HepG2 (cell line): ENCODE results near the gene FSHR. TPM values are rescaled to one million over a fixed set of nuclear protein-coding genes. Genes with fewer than 3 reads are reported as not detected.
A peak's percentile ranks its signal among the peaks of the same experiment; 100 is the strongest.

Experiments
- ATAC-seq: fragments of 200-7000 bp; cut with Tn5 transposase; 3 replicates; pipeline ENCODE4 v1.9.1; 2020; ENCODE audit warnings: mild to moderate bottlenecking, moderate library complexity
- BruUV-seq: library from RNA; stranded (reverse); fragments of 400-500 nt; replicated peaks from 2 replicates; lab custom pipeline; 2021; lab: Mats Ljungman, UMichigan
- CTCF ChIA-PET: fragments of 300-600 bp; formaldehyde crosslinking; extraction: SDS; loops from one replicate; lab custom pipeline; 2021; ENCODE audit warnings: low total read pairs, inconsistent platforms, low intra/inter-chr PET ratio; lab: Yijun Ruan, JAX
- POLR2A ChIA-PET: fragments of 350-600 bp; sonication (Branson Sonifier 250); formaldehyde crosslinking; loops from one replicate; lab custom pipeline; 2020; ENCODE audit warnings: antibody characterized with exemption, inconsistent platforms; lab: Yijun Ruan, JAX
- DNase-seq: peaks from one replicate; pipeline ENCODE4 v3.0.0-alpha.2; 2015; ENCODE audit warnings: low spot score
- FAIRE-seq: peaks from 3 replicates; lab custom pipeline; 2011; peaks lifted over from hg19 to GRCh38; lab: Jason Lieb, UNC
- H2AFZ ChIP-seq: one replicate; pipeline ENCODE4 v1.6.1; 2011; ENCODE audit warnings: low read length, inconsistent platforms
- H3K27ac ChIP-seq: fragments of 300-600 bp; 3 replicates; pipeline ENCODE4 v1.8.0; 2011; ENCODE audit warnings: mixed run types, mild to moderate bottlenecking, mixed read lengths, low read length, inconsistent platforms; ENCODE audit not compliant: insufficient read depth; ENCODE audit errors: extremely low read length
- H3K27me3 ChIP-seq, 2 experiments: fragments of 200-600 bp in 1 of 2; 2 replicates in 1 of 2; 3 replicates in 1 of 2; pipeline versions ENCODE4 v1.6.0 to v1.8.0; 2011; ENCODE audit warnings: low read length in 2 of 2, mild to moderate bottlenecking in 2 of 2, moderate library complexity in 2 of 2, inconsistent platforms in 1 of 2; ENCODE audit not compliant: insufficient read depth in 2 of 2, control insufficient read depth in 1 of 2
- H3K36me3 ChIP-seq, 2 experiments: fragments of 200-600 bp in 1 of 2; replicated peaks in 1 of 2; 2 replicates in 1 of 2; 3 replicates in 1 of 2; pipeline versions ENCODE4 v1.5.1 to v1.8.0; 2011; ENCODE audit warnings: low read length in 2 of 2, inconsistent platforms in 1 of 2; ENCODE audit not compliant: insufficient read depth in 2 of 2, control insufficient read depth in 1 of 2
- H3K4me1 ChIP-seq: 2 replicates; pipeline ENCODE4 v1.5.1; 2012; ENCODE audit warnings: low read length, inconsistent platforms; ENCODE audit not compliant: insufficient read depth
- H3K4me2 ChIP-seq: 2 replicates; pipeline ENCODE4 v1.6.0; 2011; ENCODE audit warnings: low read depth, low read length, inconsistent platforms
- H3K4me3 ChIP-seq, 3 experiments: fragments of 200-600 bp in 1 of 3; sonication (generic), shearing (Covaris generic) in 1 of 3; replicated peaks in 1 of 3; 2 replicates each; pipeline ENCODE4 v1.5.1; 2011 to 2016; ENCODE audit warnings: low read length in 3 of 3, inconsistent platforms in 2 of 3, low read depth in 2 of 3, mild to moderate bottlenecking in 2 of 3, control low read depth in 1 of 3, mixed read lengths in 1 of 3; ENCODE audit not compliant: insufficient read depth in 1 of 3
- H3K79me2 ChIP-seq: one replicate; pipeline ENCODE4 v1.6.1; 2011; ENCODE audit warnings: low read length, inconsistent platforms; ENCODE audit not compliant: insufficient read depth
- H3K9ac ChIP-seq: 2 replicates; pipeline ENCODE4 v1.6.0; 2011; ENCODE audit warnings: mild to moderate bottlenecking, low read depth, low read length, inconsistent platforms; ENCODE audit not compliant: insufficient read depth
- H3K9me3 ChIP-seq: 2 replicates; pipeline ENCODE4 v1.5.1; 2012; ENCODE audit warnings: mild to moderate bottlenecking, low read length
- H4K20me1 ChIP-seq: 2 replicates; pipeline ENCODE4 v1.6.0; 2011; ENCODE audit warnings: inconsistent platforms, mild to moderate bottlenecking, low read length, moderate library complexity; ENCODE audit not compliant: insufficient read depth
- FOXC1 ChIP-seq: sonication (generic); formaldehyde crosslinking; IDR thresholded peaks from 2 replicates; pipeline ENCODE4 v1.8.0; 2022; ENCODE audit warnings: mild to moderate bottlenecking, missing genetic modification reagents, borderline replicate concordance
- MAFK ChIP-seq, 2 experiments: IDR thresholded peaks in 1 of 2; conservative IDR thresholded peaks in 1 of 2; 2 replicates each; pipeline ENCODE4 v1.6.1; 2011; ENCODE audit warnings: improper control_type of control experiment in 2 of 2, low read length in 2 of 2
- SP140L ChIP-seq: sonication (generic); formaldehyde crosslinking; IDR thresholded peaks from 2 replicates; pipeline ENCODE4 v1.4.0; 2020; ENCODE audit warnings: missing genetic modification reagents, borderline replicate concordance
- TP53 ChIP-seq: sonication (generic); formaldehyde crosslinking; conservative IDR thresholded peaks from 2 replicates; pipeline ENCODE4 v1.4.0; 2020; ENCODE audit warnings: missing genetic modification reagents
- WGBS: methylation state at CpG from one replicate; pipeline ENCODE4 v1.1.6; 2017; ENCODE audit warnings: low lambda C conversion rate; 5-methylcytosine and 5-hydroxymethylcytosine counted together
- in situ Hi-C: cut with HindIII; loops from 2 replicates; pipeline ENCODE4 v1.10.0; 2017; ENCODE audit warnings: low pct_unique_long_range_greater_than_20kb; ENCODE audit not compliant: extremely low pct_ligation_motif_present
- intact Hi-C: fragments of 100-400 bp; cut with micrococcal nuclease; formaldehyde crosslinking; loops from one replicate; pipeline ENCODE4 v1.10.0; 2022; ENCODE audit not compliant: unreplicated experiment
- polyA plus RNA-seq, 8 experiments: library from polyadenylated mRNA; depleted of rRNA in 3 of 8; stranded (reverse) in 7 of 8; unstranded in 1 of 8; fragments of >200 nt; fragmentation: Illumina TruSeq in 4 of 8; extraction: Trizol in 4 of 8; gene quantifications; 2 replicates each; pipeline versions ENCODE4 v1.2.1 to v1.2.3, GENCODE V29; 2011 to 2016; ENCODE audit warnings: low read depth in 4 of 8, missing spikeins in 1 of 8, mixed read lengths in 1 of 8; ENCODE audit not compliant: insufficient read depth in 1 of 8
- total RNA-seq, 5 experiments: library from RNA; depleted of rRNA; stranded (reverse); fragments of >200 nt; fragmentation: Illumina TruSeq; extraction: Trizol; gene quantifications; 2 replicates each; pipeline ENCODE4 v1.2.3, GENCODE V29; 2016; ENCODE audit warnings: low read depth in 1 of 5
- TF ChIP-seq, protein P1 (sequence below): sonication (generic); formaldehyde crosslinking; IDR thresholded peaks from 2 replicates; pipeline ENCODE4 v1.9.0; 2022; ENCODE audit warnings: low read depth, missing genetic modification reagents
- TF ChIP-seq, protein P2 (sequence below): sonication (generic); formaldehyde crosslinking; IDR thresholded peaks from 2 replicates; pipeline ENCODE4 v1.4.0; 2020; ENCODE audit warnings: missing genetic modification reagents

FSHR gene
- total and polyA plus RNA-seq, 2 of the 13 experiments (the other 11 are each of a cell fraction or from before 2014, with no cell fraction given), result not detected

GRCh38 chr2:49067971-49068370 is 86.3 kb downstream of the FSHR start:
- no TSS peak for BruUV-seq

More at GRCh38 chr2:49067971-49068370, 86.3 kb downstream of the FSHR start:
- TF ChIP-seq, protein P1, sequence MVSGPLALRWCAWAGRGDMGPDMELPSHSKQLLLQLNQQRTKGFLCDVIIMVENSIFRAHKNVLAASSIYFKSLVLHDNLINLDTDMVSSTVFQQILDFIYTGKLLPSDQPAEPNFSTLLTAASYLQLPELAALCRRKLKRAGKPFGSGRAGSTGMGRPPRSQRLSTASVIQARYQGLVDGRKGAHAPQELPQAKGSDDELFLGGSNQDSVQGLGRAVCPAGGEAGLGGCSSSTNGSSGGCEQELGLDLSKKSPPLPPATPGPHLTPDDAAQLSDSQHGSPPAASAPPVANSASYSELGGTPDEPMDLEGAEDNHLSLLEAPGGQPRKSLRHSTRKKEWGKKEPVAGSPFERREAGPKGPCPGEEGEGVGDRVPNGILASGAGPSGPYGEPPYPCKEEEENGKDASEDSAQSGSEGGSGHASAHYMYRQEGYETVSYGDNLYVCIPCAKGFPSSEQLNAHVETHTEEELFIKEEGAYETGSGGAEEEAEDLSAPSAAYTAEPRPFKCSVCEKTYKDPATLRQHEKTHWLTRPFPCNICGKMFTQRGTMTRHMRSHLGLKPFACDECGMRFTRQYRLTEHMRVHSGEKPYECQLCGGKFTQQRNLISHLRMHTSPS, result no peak
- no peak for TF ChIP-seq TP53 (CRISPR knock-in tag)
- no peak for TF ChIP-seq FOXC1 (CRISPR knock-in tag)
- TF ChIP-seq MAFK (conservative IDR thresholded peaks at IDR 0.05 in 1 of 2, IDR thresholded peaks at IDR 0.05 in 1 of 2; ENCODE audit: low read length in 2 of 2), result peak in 1 of 2 experiments; percentile 16; a peak in 1 of 4 replicates
- TF ChIP-seq, protein P2, sequence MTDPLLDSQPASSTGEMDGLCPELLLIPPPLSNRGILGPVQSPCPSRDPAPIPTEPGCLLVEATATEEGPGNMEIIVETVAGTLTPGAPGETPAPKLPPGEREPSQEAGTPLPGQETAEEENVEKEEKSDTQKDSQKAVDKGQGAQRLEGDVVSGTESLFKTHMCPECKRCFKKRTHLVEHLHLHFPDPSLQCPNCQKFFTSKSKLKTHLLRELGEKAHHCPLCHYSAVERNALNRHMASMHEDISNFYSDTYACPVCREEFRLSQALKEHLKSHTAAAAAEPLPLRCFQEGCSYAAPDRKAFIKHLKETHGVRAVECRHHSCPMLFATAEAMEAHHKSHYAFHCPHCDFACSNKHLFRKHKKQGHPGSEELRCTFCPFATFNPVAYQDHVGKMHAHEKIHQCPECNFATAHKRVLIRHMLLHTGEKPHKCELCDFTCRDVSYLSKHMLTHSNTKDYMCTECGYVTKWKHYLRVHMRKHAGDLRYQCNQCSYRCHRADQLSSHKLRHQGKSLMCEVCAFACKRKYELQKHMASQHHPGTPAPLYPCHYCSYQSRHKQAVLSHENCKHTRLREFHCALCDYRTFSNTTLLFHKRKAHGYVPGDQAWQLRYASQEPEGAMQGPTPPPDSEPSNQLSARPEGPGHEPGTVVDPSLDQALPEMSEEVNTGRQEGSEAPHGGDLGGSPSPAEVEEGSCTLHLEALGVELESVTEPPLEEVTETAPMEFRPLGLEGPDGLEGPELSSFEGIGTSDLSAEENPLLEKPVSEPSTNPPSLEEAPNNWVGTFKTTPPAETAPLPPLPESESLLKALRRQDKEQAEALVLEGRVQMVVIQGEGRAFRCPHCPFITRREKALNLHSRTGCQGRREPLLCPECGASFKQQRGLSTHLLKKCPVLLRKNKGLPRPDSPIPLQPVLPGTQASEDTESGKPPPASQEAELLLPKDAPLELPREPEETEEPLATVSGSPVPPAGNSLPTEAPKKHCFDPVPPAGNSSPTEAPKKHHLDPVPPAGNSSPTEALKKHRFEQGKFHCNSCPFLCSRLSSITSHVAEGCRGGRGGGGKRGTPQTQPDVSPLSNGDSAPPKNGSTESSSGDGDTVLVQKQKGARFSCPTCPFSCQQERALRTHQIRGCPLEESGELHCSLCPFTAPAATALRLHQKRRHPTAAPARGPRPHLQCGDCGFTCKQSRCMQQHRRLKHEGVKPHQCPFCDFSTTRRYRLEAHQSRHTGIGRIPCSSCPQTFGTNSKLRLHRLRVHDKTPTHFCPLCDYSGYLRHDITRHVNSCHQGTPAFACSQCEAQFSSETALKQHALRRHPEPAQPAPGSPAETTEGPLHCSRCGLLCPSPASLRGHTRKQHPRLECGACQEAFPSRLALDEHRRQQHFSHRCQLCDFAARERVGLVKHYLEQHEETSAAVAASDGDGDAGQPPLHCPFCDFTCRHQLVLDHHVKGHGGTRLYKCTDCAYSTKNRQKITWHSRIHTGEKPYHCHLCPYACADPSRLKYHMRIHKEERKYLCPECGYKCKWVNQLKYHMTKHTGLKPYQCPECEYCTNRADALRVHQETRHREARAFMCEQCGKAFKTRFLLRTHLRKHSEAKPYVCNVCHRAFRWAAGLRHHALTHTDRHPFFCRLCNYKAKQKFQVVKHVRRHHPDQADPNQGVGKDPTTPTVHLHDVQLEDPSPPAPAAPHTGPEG (CRISPR knock-in tag), result no peak
- TF ChIP-seq SP140L, result no peak
- POLR2A ChIA-PET, result no interaction called here
- Histone ChIP-seq H4K20me1 (no peaks in the 10 kb centered on the region), H3K27me3 (no peaks in the 10 kb centered on the region), H2AFZ (no peak overlapping the region), H3K4me2 (no peak overlapping the region), H3K9me3 (0 out of 2 replicates have a peak, but pooled peaks cover 5% of the 10 kb centered on the region), H3K9ac (no peak overlapping the region), H3K36me3 (no peaks in the 10 kb centered on the region), H3K4me3 (no peak overlapping the region), H3K4me1 (no peaks in the 10 kb centered on the region), H3K79me2 (no peaks in the 10 kb centered on the region), H3K27ac (no peak overlapping the region)
- CTCF ChIA-PET, result no interaction called here
- FAIRE-seq (no peak), DNase-seq (no peak), ATAC-seq (no peak)
- in situ Hi-C loops (no loop called here), intact Hi-C loops (no loop called here)
- WGBS, result 0% methylated on average over 2 of the region's 2 CpGs
